SK-MEL-5 (cell line): ENCODE measurements around the gene PCYT2. TPM values are rescaled to one million over a fixed set of nuclear protein-coding genes. Genes with fewer than 3 reads are reported as not detected.

Source experiments
- DNase-seq: peaks from one replicate; pipeline ENCODE4 v3.0.0-alpha.2; 2016; ENCODE audit warnings: low read depth, low spot score
- in situ Hi-C: cut with HindIII; loops from 2 replicates; pipeline ENCODE4 v1.10.0; 2016; ENCODE audit warnings: low sequenced_read_pairs, high pct_unique_total_duplicates, low pct_unique_long_range_greater_than_20kb
- total RNA-seq: library from RNA; depleted of rRNA; stranded (reverse); fragments of >200 nt; shearing (Covaris generic); gene quantifications from 2 replicates; pipeline ENCODE4 v1.2.3, GENCODE V29; 2014; rRNA removed

Gene PCYT2
- total RNA-seq, 1 experiment from 2014 or later, result 86.6 TPM

GRCh38 chr17:81858170-81858966 is 52.8 kb downstream of the PCYT2 start:
- in situ Hi-C loops, result no loop called here

GRCh38 chr17:81854974-81855774 is 56.0 kb downstream of the PCYT2 start:
- no peak for DNase-seq
- in situ Hi-C loops, result no loop called here

More at GRCh38 chr17:81858170-81858966, 52.8 kb downstream of the PCYT2 start:
- DNase-seq, result no peak

- in situ Hi-C loops, result no loop called here
These were observed 59.0 kb downstream of the PCYT2 start for GRCh38 chr17:81852237-81852636.

DNA sequence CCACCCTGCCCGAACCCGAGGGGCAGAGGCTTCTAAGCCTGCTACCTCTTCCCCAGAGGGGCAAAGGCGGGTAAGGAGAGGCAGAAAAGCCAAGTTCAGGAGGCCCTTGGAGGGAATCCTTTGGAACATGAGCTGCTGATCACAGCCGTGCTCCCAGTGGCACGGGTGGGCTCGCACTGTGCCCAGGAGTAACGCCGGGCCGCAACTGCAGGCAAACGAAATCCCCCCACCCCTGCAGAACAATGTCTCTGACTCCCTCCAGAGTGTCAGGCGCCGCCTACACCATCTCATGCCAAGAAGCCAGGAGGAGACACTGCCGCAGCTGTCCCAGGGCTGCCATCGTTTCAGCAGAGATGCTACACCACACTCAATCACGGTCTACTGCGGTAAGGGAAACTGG is 59.8 kb downstream of the PCYT2 start:
- in situ Hi-C loops, result no loop called here
- no peak for DNase-seq

More at GRCh38 chr17:81852237-81852636, 59.0 kb downstream of the PCYT2 start:
- no peak for DNase-seq

Other genes starting within 250 kb of the PCYT2 start
- 96.8 and 106 TPM in 2 replicates for gene OXLD1, start 244.8 kb downstream of the PCYT2 start, total RNA-seq
- gene CCDC137, start 244.7 kb downstream of the PCYT2 start, total RNA-seq, result 52.0 and 56.8 TPM in 2 replicates
- 46.1 and 52.5 TPM in 2 replicates for gene ARL16, start 227.6 kb downstream of the PCYT2 start, total RNA-seq
- 155 and 174 TPM in 2 replicates for gene HGS, start 227.4 kb downstream of the PCYT2 start, total RNA-seq
- gene MRPL12, start 208.0 kb downstream of the PCYT2 start, total RNA-seq, result 24.9 and 29.5 TPM in 2 replicates
- gene SLC25A10, start 199.1 kb downstream of the PCYT2 start, total RNA-seq, result 45.5 and 50.6 TPM in 2 replicates
- not detected in 2 replicates for gene GCGR, start 107.2 kb downstream of the PCYT2 start, total RNA-seq
- 144 and 162 TPM in 2 replicates for gene MCRIP1, start 78.1 kb downstream of the PCYT2 start, total RNA-seq
- gene PPP1R27, start 76.3 kb downstream of the PCYT2 start, total RNA-seq, result 0.56 and 0.63 TPM in 2 replicates
- 1,826 and 1,949 TPM in 2 replicates for gene P4HB, start 50.9 kb downstream of the PCYT2 start, total RNA-seq
- 288 and 306 TPM in 2 replicates for gene ARHGDIA, start 40.1 kb downstream of the PCYT2 start, total RNA-seq
- gene ALYREF, start 19.8 kb downstream of the PCYT2 start, total RNA-seq, result 245 and 252 TPM in 2 replicates
- gene ANAPC11, start 19.7 kb downstream of the PCYT2 start, total RNA-seq, result 315 and 336 TPM in 2 replicates
- gene NPB, start 9.2 kb downstream of the PCYT2 start, total RNA-seq, result 0.08 and 0.34 TPM in 2 replicates
- gene SIRT7, start 6.8 kb upstream of the PCYT2 start, total RNA-seq, result 23.6 and 24.7 TPM in 2 replicates
- gene MAFG, start 16.3 kb upstream of the PCYT2 start, total RNA-seq, result 73.1 and 73.9 TPM in 2 replicates
- gene PYCR1, start 25.9 kb upstream of the PCYT2 start, total RNA-seq, result 335 and 351 TPM in 2 replicates
- not detected in 2 replicates for gene MYADML2, start 35.8 kb upstream of the PCYT2 start, total RNA-seq
- 3.0 TPM in 2 replicates for gene NOTUM, start 49.8 kb upstream of the PCYT2 start, total RNA-seq
- gene ASPSCR1, start 66.2 kb upstream of the PCYT2 start, total RNA-seq, result 80.5 and 81.9 TPM in 2 replicates
- 130 and 134 TPM in 2 replicates for gene CENPX, start 111.5 kb upstream of the PCYT2 start, total RNA-seq
- gene LRRC45, start 111.9 kb upstream of the PCYT2 start, total RNA-seq, result 33.7 and 40.4 TPM in 2 replicates
- gene RAC3, start 120.3 kb upstream of the PCYT2 start, total RNA-seq, result 38.0 and 45.8 TPM in 2 replicates
- 120 and 129 TPM in 2 replicates for gene DCXR, start 126.3 kb upstream of the PCYT2 start, total RNA-seq
- gene RFNG, start 140.4 kb upstream of the PCYT2 start, total RNA-seq, result 29.2 and 29.3 TPM in 2 replicates
- 284 and 295 TPM in 2 replicates for gene GPS1, start 140.5 kb upstream of the PCYT2 start, total RNA-seq
- 182 and 198 TPM in 2 replicates for gene DUS1L, start 154.4 kb upstream of the PCYT2 start, total RNA-seq
- gene FASN, start 186.8 kb upstream of the PCYT2 start, total RNA-seq, result 147 and 184 TPM in 2 replicates